Fibroblast of skin of left quadriceps (primary cell): ENCODE data around the gene GRIN2A.

Experiments
- DNase-seq, 2 experiments: peaks; one replicate each; pipeline ENCODE4 v3.0.0-alpha.2; 2013; ENCODE audit warnings: low read depth in 2 of 2

GRIN2A gene

GRCh38 chr16:10182222-10183053 lies at the start of gene GRIN2A:
GRIN2A (minus strand) TSS chr16:10182428; CDS start chr16:10180411, 2,017 bp downstream.
- no peak for DNase-seq

GRCh38 chr16:10231563-10231962 lies 49.3 kb upstream of the GRIN2A start:
- no peak for DNase-seq

GRCh38 chr16:10228779-10229178 lies 46.6 kb upstream of the GRIN2A start:
- no peak for DNase-seq

GRCh38 chr16:10226987-10227306 lies 44.7 kb upstream of the GRIN2A start:
- no peak for DNase-seq

- DNase-seq: no peak
Observed at GRCh38 chr16:10226141-10226986, 44.1 kb upstream of the GRIN2A start.

GRCh38 chr16:10225653-10226052 lies 43.4 kb upstream of the GRIN2A start:
- no peak for DNase-seq

GRCh38 chr16:10224850-10225249 lies 42.6 kb upstream of the GRIN2A start:
- no peak for DNase-seq

- DNase-seq: no peak
Observed at GRCh38 chr16:10220942-10221341, 38.7 kb upstream of the GRIN2A start.

GRCh38 chr16:10219742-10220141 lies 37.5 kb upstream of the GRIN2A start:
- no peak for DNase-seq

- DNase-seq: no peak
Observed at GRCh38 chr16:10218490-10219206, 36.4 kb upstream of the GRIN2A start.

- DNase-seq: no peak
Observed at GRCh38 chr16:10213748-10214147, 31.5 kb upstream of the GRIN2A start.

- DNase-seq: no peak
Observed at GRCh38 chr16:10210944-10211343, 28.7 kb upstream of the GRIN2A start.

GRCh38 chr16:10206865-10207264 lies 24.6 kb upstream of the GRIN2A start:
- DNase-seq: no peak

GRCh38 chr16:10206215-10206614 lies 24.0 kb upstream of the GRIN2A start:
- no peak for DNase-seq

- DNase-seq: no peak
Observed at GRCh38 chr16:10205688-10206087, 23.5 kb upstream of the GRIN2A start.

- no peak for DNase-seq
Observed at GRCh38 chr16:10202649-10203048, 20.4 kb upstream of the GRIN2A start.

GRCh38 chr16:10200637-10201586 lies 18.7 kb upstream of the GRIN2A start:
- DNase-seq: no peak

GRCh38 chr16:10196999-10197398 lies 14.8 kb upstream of the GRIN2A start:
- DNase-seq: no peak

GRCh38 chr16:10191096-10191495 lies 8.9 kb upstream of the GRIN2A start:
- DNase-seq: no peak

GRCh38 chr16:10189861-10190390 lies 7.7 kb upstream of the GRIN2A start:
- no peak for DNase-seq

GRCh38 chr16:10188236-10188635 lies 6.0 kb upstream of the GRIN2A start:
- DNase-seq: no peak
